Stomach (tissue), 9 donors: ENCODE data around the gene CHORDC1. TPM values are rescaled to one million over a fixed set of nuclear protein-coding genes. Genes with fewer than 3 reads are reported as not detected.
"Not testable (repeated sequence)": the region's sequence is repeated elsewhere in the genome, so short reads cannot be mapped to it uniquely, and the experiment has no call there.

Experiments used
- DNase-seq, 2 donors: peaks; one replicate each; pipeline versions ENCODE4 v3.0.0 to v3.0.0-alpha.2; 2013 to 2019
- H3K27ac ChIP-seq, 5 donors: fragments of 200-600 bp in 4 of 5; sonication (generic) in 4 of 5; one replicate each; pipeline ENCODE4 v1.5.1; 2013 to 2019; ENCODE audit warnings: mild to moderate bottlenecking in 1 of 5, moderate library complexity in 1 of 5
- H3K27me3 ChIP-seq, 3 donors: fragments of 200-600 bp; sonication (generic); one replicate each; pipeline ENCODE4 v1.5.1; 2017 to 2019; ENCODE audit warnings: mixed run types in 1 of 3
- H3K36me3 ChIP-seq, 4 donors: fragments of 200-600 bp; sonication (generic); 1 replicate in 3 of 4; 2 replicates in 1 of 4; pipeline ENCODE4 v1.5.1; 2016 to 2019
- H3K4me1 ChIP-seq, 4 donors: fragments of 200-600 bp; sonication (generic); one replicate each; pipeline ENCODE4 v1.5.1; 2016 to 2019
- H3K4me3 ChIP-seq, 4 donors: fragments of 200-600 bp; sonication (generic) in 3 of 4; one replicate each; pipeline ENCODE4 v1.5.1; 2016 to 2019; ENCODE audit warnings: mild to moderate bottlenecking in 1 of 4
- H3K9me3 ChIP-seq, 4 donors: fragments of 200-600 bp; sonication (generic); one replicate each; pipeline ENCODE4 v1.5.1; 2016 to 2019
- CTCF ChIP-seq, 7 experiments: fragments of 450-650 bp in 4 of 7; fragments of 200-600 bp in 3 of 7; sonication (generic) in 3 of 7; IDR thresholded peaks; one replicate each; pipeline ENCODE4 v1.5.1; 2016 to 2019; ENCODE audit warnings: antibody characterized with exemption in 7 of 7, control low read depth in 2 of 7, mild to moderate bottlenecking in 1 of 7
- EP300 ChIP-seq: sonication (generic); formaldehyde crosslinking; IDR thresholded peaks from one replicate; pipeline ENCODE4 v1.6.1; 2017; ENCODE audit warnings: antibody characterized with exemption
- POLR2A ChIP-seq, 4 donors: fragments of 450-650 bp; IDR thresholded peaks; one replicate each; pipeline ENCODE4 v1.6.1; 2016; ENCODE audit warnings: antibody characterized with exemption in 4 of 4, control low read depth in 2 of 4, mild to moderate bottlenecking in 1 of 4, moderate library complexity in 1 of 4
- POLR2AphosphoS5 ChIP-seq, 3 donors: sonication (generic); formaldehyde crosslinking; IDR thresholded peaks; one replicate each; pipeline ENCODE4 v1.6.1; 2016; ENCODE audit warnings: antibody characterized with exemption in 3 of 3
- WGBS, 5 donors: extraction: QIAGEN DNeasy Blood & Tissue Kit in 3 of 5; methylation state at CpG; one replicate each; pipeline versions ENCODE4 v1.1.5 to v1.1.7; 2013 to 2018; 5-methylcytosine and 5-hydroxymethylcytosine counted together
- intact Hi-C: fragments of 100-400 bp; cut with DNase I; formaldehyde crosslinking; loops from one replicate; pipeline ENCODE4 v1.15.1; 2023; ENCODE audit warnings: low total_unique reads
- polyA plus RNA-seq, 3 donors: library from polyadenylated mRNA; stranded (reverse); fragments of 200-250 nt; gene quantifications; one replicate each; pipeline ENCODE4 v1.2.3, GENCODE V29; 2013
- total RNA-seq, 5 donors: library from RNA; depleted of rRNA; stranded (reverse); fragments of >200 nt; gene quantifications; one replicate each; pipeline versions ENCODE4 v1.1.0 to v1.2.3, GENCODE V29; 2014 to 2016
- donor health status: healthy with polysubstance abuse.
- donor health status: Bipolar disorder and iron deficiency.
- donor health status: healthy.

The CHORDC1 gene
- total and polyA plus RNA-seq, 8 donors = 14.4 to 102 (median 40.0) TPM

- no peak for DNase-seq
- Histone ChIP-seq H3K4me3 (no peak overlapping the region), H3K9me3 (no peaks in the 10 kb centered on the region), H3K27me3 (no peaks in the 10 kb centered on the region), H3K4me1 (peaks cover 18 to 51% (median 34%) of the 10 kb centered on the region in 4 donors), H3K27ac (no peak overlapping the region), H3K36me3 (peaks cover 0 to 21% (median 12%) of the 10 kb centered on the region in 4 donors)
- TF ChIP-seq CTCF (IDR thresholded peaks at IDR 0.05) (no peak), POLR2AphosphoS5 (IDR thresholded peaks at IDR 0.05) (no peak), EP300 (no peak), POLR2A (IDR thresholded peaks at IDR 0.05) (no peak)
- 78 to 93% (median 82%) methylated on average over 2 of the region's 2 CpGs for WGBS, 5 donors
- intact Hi-C loops = no loop called here
Measured at GRCh38 chr11:90218606-90219005, 4.2 kb downstream of the CHORDC1 start.

GRCh38 chr11:90216611-90217010 lies 6.2 kb downstream of the CHORDC1 start:
- H3K27ac ChIP-seq = no peak overlapping the region
- DNase-seq = no peak
- H3K27me3 ChIP-seq = no peaks in the 10 kb centered on the region
- no peaks in the 10 kb centered on the region for H3K9me3 ChIP-seq
- no peak for TF ChIP-seq CTCF (IDR thresholded peaks at IDR 0.05)
- TF ChIP-seq POLR2AphosphoS5 (IDR thresholded peaks at IDR 0.05) = no peak
- no peak for TF ChIP-seq EP300
- TF ChIP-seq POLR2A (IDR thresholded peaks at IDR 0.05) = no peak
- H3K36me3 ChIP-seq = peaks cover 0 to 41% (median 30%) of the 10 kb centered on the region in 4 donors
- peaks cover 14 to 45% (median 31%) of the 10 kb centered on the region in 4 donors for H3K4me1 ChIP-seq
- 88 to 93% (median 93%) methylated on average over 5 of the region's 5 CpGs for WGBS, 5 donors
- no peak overlapping the region for H3K4me3 ChIP-seq
- intact Hi-C loops = no loop called here

GRCh38 chr11:90213322-90213721 lies 9.5 kb downstream of the CHORDC1 start:
- no peak for DNase-seq
- Histone ChIP-seq H3K27ac (no peak overlapping the region), H3K36me3 (peaks cover 2 to 74% (median 59%) of the 10 kb centered on the region in 4 donors), H3K4me3 (no peak overlapping the region), H3K4me1 (peaks cover 0 to 13% (median 6%) of the 10 kb centered on the region in 4 donors), H3K9me3 (no peaks in the 10 kb centered on the region), H3K27me3 (no peaks in the 10 kb centered on the region)
- TF ChIP-seq EP300 (no peak), POLR2AphosphoS5 (IDR thresholded peaks at IDR 0.05) (no peak), CTCF (IDR thresholded peaks at IDR 0.05) (no peak), POLR2A (IDR thresholded peaks at IDR 0.05) (no peak)
- intact Hi-C loops = no loop called here
- WGBS, 5 donors = 85 to 91% (median 89%) methylated on average over 3 of the region's 3 CpGs

GRCh38 chr11:90208857-90209256 lies 14.0 kb downstream of the CHORDC1 start:
- Histone ChIP-seq H3K36me3 (peaks cover 12 to 95% (median 83%) of the 10 kb centered on the region in 4 donors), H3K4me1 (peaks cover 0 to 9% (median 0%) of the 10 kb centered on the region in 4 donors), H3K4me3 (no peak overlapping the region), H3K27ac (no peak overlapping the region), H3K27me3 (no peaks in the 10 kb centered on the region), H3K9me3 (no peaks in the 10 kb centered on the region)
- TF ChIP-seq CTCF (IDR thresholded peaks at IDR 0.05) = no peak
- TF ChIP-seq EP300 = no peak
- TF ChIP-seq POLR2A (IDR thresholded peaks at IDR 0.05) = no peak
- no peak for TF ChIP-seq POLR2AphosphoS5 (IDR thresholded peaks at IDR 0.05)
- WGBS, 5 donors = 69 to 83% (median 80%) methylated on average over 2 of the region's 2 CpGs
- intact Hi-C loops = no loop called here
- no peak for DNase-seq

GRCh38 chr11:90207992-90208391 lies 14.9 kb downstream of the CHORDC1 start:
- H3K27me3 ChIP-seq, intact Hi-C loops, H3K4me3 ChIP-seq, H3K4me1 ChIP-seq, DNase-seq, H3K27ac ChIP-seq, H3K9me3 ChIP-seq: not testable (repeated sequence)
- WGBS, 5 donors = 89 to 95% (median 91%) methylated on average over 10 of the region's 10 CpGs
- H3K36me3 ChIP-seq = peaks cover 12 to 93% (median 81%) of the 10 kb centered on the region in 4 donors
